Activated CD4-positive, alpha-beta T cell treated with anti-CD3 and anti-CD28 coated beads, Interleukin-2, amount 50 U/mL, for 4 hours (primary cell): ENCODE data around the gene SLC1A2.

Source experiments
- DNase-seq, 2 experiments: peaks; one replicate each; pipeline ENCODE4 v3.0.0-alpha.2; 2020

The SLC1A2 gene

DNA sequence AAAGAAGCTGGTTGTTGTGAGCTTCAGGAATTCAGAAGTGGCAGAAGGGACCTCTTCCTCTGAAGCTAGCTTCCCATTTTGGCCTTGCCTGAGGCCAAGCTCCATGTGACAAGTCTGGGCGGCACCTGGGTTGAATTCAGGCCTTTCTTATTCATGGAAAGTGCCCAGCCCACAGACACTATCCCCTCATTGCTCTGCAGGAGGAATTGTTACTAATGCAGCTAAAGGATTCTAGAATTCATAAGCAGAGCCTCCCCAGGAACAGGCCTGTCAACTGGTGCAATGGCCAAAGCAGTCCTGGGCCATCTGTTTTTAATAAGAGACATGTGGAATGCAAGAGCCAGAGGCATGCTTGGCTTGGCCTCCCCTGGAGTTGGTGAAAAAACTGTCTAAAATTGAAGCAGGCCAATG is 71.4 kb downstream of the SLC1A2 start:
- no peak for DNase-seq

DNA sequence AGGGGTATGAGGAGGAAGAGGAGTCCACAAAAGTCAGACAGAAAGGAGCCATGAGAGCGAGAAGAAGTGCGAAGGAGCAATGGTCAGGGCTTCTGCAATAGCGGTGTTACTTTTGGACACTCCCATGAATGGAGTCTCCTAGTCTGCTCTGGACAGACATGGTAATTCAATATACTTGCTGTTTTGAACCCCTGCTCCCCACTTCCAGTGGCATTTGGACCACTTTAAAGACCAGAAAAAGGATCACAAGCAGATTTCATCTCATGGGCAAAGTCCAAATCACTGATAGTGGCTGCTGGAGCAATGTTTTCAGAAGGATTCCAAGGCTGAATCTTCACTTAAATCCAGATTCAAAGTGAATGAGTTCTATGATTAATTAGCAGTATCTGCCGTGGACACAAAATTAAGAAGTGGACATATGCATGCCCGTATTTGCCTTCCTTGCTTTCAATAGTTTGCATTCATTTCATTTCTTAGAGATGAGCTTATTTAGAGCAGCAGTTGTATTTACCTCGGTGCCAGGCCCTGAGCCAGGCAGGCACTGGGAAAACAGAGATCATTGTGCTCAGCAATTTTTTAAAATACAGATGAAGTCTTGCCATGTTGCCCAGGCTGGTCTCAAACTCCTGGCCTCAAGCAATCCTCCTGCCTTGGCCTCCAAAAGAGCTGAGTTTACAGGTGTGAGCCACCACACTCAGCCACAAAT is 72.0 kb downstream of the SLC1A2 start:
- no peak for DNase-seq

DNA sequence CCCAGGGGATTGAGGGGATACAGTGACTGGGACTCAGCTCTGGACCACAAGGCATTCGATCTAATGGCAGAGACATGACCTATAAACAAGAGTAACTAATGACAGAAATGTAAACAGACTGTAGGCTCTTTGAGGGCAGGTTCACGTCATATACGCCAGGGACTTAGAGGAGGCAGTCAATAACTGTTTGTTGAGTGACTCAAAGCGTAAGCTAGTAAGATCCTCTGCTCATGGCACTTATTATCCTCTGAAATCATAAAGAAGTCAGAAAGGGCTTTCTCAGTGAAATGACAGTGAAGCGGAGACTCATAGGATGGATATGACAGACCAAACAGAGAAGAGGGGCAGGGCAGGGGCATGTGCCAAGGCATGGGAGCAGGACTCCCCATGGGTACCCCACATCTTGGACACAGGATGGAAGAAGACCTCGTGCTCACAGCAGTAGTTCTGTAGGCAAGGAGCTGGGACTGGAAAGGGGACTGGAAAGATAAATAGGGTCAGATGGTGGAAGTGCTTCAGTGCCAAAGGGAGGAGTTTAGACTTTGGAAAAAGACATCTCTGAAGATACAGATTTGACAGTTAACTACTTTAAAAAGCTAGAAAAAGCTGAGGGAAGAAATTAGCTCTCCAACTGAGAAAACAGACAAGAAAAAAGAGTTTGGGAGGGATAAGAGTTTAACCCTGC is 72.7 kb downstream of the SLC1A2 start:
- DNase-seq = no peak

DNA sequence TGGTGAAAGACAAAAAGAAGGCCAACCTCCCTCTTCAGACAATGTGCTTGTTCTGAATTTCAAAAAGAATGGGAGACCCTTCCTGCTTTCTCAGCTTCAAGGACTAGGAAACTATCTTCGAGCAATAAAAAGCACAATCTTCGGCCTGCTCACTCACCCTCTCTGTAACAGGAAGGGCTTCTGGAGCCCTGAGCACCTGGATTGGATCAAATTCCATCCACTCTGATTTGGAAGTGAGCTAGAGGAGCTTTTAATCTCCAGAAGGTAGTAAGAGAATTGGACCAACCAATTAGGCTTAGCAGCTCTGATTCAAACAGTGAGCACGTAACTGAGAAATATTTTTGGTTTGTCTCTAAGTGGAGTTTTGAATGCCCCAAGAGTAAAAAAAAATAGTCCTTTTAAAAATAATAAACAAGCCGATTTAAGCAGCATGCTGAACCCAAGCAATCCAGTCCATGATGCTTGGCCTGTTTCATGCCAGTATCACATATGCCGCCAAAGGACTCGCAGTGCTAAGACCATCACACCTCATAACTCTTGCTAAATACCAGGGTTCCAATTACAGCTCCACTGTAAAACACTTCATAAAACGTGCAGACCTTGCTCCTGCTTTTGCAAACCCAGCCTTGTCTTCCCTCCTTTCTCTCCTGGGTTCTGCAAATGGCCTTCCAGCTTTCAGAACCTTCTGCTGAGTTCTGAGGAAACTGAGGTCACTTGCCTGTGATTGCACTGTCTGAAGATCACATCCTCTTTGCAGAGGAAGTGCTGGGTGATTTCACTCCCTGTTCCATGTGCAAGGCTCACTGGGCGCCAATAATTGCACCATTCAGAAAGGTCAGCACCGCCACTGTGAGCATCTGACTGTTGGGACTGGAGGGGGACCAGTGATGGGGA is 74.4 kb downstream of the SLC1A2 start:
- no peak for DNase-seq

DNA sequence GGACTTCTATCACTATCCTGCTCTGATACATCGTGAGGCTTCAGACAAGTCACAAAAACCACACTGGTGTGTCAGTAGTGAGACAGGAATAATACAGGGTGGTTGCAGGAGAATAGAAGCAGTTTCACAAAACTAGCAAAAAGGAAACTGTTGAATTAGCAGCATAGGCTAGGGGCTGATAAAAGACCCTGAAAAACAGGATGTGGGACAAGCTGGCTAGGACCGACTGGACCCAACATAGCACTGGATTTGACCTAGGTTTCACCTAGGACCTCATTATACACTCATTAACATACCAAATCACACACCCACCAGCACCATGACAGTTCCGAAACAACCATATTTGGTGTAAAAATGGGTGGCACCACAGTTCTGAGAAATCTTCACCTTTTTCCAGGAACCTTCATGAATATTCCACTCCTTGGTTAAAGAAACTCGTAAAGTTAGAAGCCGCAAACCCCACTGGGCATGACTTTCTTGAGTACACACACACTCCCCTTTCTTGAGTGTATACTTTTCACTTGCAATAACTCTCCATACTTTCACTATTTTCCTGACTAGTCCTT is 76.2 kb downstream of the SLC1A2 start:
- DNase-seq = peak; percentile 10 to 32

DNA sequence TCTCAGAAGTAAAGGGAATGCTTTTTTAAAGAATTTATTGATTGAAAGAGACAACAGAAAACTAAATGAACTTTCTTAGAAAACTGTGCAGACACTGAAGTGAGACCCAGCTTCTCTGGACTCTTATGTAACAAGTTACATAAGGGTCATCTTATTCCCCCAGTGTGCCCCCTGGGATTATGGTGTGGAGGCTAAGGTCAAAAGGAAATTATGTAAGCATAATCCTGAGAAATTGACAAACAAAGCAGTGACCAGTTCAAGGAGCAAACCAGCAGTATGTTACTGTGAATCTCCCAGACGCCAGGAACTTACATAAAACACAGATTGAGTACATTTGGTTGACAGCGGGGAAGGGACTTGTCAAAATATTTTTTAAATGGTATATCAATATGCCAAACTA is 78.6 kb downstream of the SLC1A2 start:
- no peak for DNase-seq

DNA sequence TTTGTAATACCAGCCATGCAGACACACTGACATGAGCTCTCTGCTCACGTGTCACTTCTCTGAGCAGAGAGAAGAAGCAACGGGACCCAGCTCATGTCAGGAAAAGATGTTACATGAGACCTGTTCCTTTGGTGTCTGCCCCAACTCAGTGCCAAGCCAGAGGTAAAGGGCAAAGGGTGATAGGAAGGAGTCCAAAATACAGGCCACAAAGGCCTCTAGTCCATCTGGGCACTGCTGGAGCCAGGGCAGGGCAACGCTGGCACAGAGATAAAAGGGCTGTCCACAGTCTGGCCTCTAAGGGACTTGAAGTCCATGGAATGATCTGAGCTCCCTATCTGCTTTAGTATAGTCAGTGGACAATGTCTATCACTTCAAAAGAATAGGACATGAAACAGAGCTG is 79.3 kb downstream of the SLC1A2 start:
- DNase-seq = no peak

DNA sequence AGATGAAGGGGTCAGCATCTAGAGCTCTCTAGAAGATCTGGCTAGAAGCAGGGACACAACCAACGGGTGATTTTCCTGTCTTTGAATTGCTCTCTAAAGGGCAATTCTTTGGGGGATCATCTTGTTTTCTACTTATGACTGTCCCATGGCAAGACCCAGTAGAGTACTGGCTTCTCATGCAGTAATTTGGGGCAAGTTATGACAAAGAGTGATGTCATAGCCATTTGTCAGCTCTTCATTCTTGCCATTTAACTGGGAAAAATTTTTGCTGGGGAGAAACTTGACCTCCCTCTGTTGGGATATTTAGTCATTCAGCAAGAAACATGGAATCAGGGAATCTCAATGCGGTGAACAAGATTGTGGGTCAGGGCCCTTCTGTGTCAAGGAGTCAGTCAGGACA is 80.4 kb downstream of the SLC1A2 start:
- no peak for DNase-seq

DNA sequence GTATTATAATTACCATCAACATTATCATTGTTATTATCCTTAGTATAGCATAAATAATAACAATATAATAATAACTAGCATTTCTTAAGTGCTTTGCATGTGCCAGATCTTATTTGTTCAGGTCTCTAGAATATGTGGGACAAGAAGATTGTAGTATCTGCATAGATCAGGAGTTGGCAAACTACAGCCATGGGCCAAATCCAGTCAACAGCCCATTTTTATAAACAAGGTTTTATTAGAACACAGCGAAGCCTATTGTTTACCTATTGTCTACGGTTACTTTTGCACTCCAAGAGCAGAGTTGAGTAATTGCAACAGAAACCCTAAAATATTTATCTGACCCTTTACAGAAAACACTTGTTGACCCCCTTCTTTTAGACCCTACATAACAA is 81.4 kb downstream of the SLC1A2 start:
- no peak for DNase-seq

DNA sequence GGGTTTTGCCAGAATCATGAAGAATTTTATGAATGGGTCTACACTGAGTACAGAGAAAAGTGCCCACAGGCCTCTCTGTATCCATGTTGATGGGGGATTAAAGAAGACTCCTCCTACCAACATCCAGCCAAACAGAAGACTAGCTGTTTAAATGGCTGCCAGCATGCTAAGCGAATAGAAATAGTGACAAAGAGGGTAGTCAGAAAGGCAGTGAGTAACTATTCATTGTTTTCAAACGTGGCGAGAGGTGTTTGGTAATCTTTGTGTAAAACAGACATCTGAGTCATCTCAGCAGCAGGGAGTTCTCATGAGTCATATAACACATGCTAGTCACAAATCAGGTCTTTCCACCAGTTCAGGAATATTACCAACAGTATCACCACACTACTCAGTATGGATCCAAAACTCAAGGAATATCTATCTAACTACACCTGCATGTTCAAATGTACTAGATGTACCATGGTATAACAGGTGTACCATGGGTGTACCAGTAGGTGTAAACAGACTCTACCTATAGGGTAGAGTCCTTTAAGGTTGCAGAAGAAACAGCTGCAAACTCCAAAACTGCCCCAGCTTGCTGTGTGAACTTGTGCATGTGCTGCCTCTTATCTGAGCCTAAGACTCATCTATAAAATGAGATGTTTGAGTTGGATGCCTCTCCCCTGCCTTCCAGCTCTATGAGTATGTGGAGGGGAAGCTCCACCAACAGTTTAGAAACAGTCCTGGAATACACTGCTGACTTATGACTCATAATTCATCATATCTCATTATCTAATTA is 82.0 kb downstream of the SLC1A2 start:
- DNase-seq = no peak

DNA sequence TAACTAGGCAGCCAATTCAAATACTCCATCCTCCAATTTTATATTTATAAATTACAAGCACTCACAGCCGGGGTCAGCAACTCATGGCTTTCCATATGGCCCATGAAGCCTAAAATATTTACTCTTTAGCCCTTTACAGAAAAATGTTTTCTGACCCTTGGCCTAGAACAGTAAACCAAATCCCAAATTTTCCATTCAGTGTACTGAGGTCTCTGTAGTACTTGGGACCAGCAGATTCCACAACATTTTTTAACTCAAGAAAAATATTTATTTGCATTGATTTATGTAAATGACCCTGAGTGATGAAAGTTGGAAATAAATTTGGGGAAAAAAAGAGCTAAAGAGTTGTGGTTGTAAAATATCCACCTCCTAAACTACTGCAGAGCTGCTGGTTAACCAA is 82.6 kb downstream of the SLC1A2 start:
- no peak for DNase-seq

DNA sequence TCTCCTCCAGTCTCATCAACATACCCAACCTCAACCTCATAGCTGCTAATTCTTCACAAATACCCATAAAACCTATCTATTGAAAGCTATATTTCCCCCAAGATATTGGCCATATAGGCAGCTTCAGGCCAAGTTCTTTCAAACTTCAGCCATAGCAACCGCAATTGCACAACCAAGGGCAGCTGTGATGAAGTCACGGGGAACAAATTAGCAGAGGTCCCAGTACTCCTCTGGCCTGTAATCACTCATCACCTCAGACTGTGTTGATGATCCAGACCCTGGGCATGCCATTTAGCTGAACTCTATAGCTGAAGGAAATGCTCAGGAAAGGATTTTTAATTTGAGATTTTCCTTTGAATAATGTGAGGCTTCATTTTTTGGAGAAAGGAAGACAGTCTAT is 84.1 kb downstream of the SLC1A2 start:
- no peak for DNase-seq

DNA sequence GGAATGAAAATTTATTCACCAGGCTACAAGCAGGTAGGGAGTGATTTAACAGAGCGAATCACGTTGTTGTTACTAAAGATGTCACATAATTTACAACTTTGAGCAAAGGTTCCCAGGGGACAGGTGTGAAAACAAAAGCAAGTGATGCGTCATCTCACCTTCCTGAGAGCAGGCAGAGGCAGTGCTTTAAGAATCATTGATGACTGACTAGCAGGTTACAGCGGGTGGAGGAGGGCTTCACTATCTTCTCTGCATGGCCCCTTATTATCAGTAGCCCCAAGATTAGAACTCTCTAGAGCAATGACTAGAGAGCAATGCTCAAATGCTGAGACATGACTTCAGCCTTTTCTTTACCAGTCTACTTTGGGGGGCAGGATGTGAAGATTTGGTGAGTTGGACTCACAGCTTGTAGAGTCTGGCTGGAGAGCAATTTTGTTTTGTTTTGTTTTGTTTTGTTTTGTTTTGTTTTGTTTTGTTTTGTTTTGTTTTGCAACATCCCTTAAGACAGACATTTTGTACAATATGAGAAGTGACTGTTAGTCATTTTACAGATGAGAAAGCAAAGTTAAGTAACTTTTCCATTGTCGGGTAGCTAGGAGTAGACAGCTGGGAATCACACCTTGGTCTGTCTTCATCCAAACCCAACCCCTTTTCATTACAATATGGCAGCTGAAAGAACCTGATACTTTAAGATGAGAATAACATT is 84.8 kb downstream of the SLC1A2 start:
- no peak for DNase-seq

DNA sequence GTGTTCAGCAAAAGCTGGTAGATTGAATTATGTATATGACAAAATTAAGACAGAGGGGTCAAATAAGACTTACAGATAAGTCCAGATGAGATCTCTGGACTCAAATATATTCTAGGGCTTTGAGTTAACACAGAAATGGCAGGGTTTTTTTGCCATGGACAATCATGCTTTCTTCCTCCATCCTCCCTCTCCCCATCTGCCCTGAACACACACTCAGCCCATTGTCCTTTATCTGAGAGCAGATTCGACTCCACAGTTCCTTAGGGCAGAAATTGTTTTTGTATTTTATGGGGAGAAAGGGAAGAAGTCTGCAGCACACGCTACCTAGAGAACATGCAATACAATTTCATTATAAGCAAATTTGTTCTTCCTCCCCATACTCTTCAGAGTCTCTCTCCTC is 86.8 kb downstream of the SLC1A2 start:
- DNase-seq = no peak

DNA sequence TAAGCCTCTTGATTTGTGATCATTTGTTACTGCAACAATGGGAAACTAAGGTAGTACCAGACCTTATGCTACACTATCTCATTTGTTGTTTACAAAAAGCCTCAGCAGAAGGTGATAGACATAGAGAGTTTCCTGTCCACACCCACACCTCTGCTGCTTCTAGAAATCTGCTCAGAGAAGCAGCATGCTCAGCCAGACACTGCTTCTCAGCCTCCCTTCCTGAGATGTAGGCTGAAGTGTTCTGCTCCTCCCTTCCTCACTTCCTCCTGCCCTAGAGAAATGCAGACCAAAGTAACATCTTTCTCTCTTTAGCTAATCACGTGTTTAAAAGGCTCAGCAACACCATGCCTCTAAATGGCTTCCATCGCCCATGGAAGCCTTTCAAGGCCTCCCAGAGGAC is 88.4 kb downstream of the SLC1A2 start:
- peak; percentile 28 to 31 for DNase-seq

DNA sequence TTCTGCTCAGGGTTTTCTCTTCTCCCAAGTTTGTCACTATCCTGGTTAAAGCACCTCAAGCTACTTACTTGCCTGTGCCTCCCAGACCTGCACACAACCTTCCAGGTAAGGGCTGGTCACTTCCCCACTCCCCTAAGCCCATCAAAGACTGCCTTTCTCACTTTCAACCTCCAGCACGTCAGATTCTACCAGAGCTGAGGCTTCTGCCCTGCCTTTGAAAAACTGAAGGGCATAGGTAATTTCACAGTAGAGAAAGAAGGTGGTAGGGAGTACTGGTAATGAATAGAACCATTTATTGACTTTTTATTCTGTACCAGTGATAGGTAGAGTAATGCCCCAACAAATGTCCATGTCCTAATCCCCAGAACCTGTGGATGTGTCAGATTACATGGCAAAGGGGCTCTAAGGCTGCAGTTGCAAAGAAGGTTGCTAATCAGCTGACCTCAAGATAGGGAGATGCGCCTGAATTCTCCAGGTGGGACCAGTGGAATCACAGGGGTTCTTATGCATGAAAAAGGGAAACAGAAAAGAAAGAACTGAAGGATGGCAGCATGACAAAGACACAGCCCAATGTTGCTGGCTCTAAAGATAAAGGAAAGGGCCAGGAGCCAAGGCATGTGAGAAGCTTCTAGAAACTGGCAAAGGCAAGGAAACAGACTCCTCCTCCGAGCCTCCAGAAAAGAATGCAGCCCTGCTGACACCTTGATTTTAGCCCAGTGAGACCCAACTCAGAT is 89.0 kb downstream of the SLC1A2 start:
- no peak for DNase-seq

DNA sequence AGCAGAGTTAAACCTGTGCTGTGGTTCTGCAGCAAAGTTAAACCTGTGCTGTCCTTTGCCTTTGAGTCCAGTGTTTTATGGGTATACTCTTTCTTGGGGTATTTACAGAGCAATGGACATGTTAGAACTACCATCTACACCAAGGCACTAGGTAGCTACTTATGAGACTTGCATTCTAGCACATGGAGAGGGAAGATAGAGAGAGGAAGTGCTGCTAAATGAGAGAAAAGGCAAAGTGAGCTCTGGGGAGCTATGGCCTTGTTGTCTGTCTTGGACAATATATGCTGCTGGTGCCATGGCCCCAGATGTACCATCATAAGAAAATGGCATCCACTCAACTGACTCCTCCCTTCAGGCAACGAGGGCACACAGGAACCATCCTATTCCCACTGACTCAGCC is 91.5 kb downstream of the SLC1A2 start:
- DNase-seq = no peak

DNA sequence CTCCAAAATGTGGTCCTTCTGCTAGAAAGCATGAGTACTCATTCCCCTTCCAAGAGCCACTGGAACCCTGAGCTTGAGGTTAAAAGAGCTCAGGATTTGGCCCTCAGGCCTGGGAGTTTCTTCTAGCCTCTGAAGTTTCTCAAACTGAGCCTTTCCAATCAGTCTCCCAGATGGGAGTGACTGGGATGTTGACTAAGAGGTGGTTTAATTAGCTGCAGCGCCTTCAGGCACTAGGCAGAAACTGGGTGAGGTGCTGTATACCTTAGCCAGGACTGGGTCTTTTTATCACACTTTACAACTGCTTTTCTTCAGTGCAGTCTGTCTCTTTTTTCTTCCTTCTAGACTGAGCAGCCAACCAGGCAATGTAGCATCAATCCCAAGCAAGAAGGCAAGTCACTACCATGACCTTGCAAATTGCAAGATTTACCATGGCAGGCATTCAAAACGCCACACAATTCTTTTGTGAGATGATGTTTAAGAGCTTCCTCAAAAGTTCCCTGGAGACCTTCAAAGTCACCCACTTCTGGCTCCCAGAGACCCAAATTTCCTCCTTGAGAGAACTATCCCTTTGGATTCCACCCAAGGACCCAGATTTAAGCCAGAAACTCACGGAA is 93.0 kb downstream of the SLC1A2 start:
- no peak for DNase-seq

DNA sequence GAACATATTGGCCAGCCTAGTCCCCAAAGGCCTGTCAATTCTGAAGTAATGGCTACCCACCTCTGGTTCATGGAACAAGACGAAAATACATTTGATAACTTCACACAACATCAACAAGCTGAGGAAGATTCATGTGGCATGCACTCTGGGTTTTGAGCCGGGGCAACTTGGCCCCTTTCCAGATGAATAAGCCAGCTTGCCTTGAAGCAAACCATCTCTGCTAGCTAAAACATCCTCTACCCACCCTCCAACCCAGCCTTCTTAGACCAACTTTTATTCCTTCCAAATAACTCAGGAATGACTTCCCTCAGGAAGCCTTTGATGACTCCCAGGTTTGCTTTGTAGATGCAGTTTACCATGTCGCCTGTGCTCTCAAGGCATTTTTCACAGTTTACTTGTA is 94.4 kb downstream of the SLC1A2 start:
- DNase-seq = no peak

DNA sequence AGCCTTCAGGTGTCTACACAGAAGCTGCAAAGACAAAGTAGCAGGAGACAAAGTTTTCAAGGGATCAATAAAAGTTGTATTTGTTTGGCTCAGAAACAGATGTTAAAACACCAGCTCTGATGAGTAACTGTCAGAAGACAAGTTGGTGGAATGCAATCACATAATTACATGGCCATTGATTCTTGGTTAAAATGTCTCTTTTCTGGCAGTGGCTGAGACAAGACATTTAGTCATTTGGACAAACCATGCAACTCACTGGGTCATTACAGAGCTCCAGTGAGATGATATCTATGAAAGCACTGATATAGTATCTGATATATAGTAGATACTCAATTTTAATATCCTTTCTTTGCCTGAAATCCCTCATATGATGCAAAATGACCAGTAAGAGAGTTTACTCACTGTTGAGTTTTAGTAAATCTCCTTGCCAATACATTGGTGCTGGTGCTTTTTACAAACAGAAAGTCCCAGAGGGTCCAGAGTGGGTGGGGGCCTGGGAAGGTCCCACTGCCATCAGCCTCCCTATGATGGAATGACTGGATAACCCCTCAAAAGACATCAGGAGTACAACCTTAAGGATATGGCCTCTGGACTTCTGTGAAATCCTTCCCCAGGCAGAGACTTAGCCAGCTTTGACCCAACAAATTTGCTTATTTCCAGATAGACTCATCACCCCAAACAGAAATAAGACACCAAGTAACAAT is 95.0 kb downstream of the SLC1A2 start:
- DNase-seq = no peak
